GM12865 (cell line): ENCODE results near the gene NOC2L.
"Not testable (repeated sequence)": the region's sequence is repeated elsewhere in the genome, so short reads cannot be mapped to it uniquely, and the experiment has no call there.

Source experiments
- DNase-seq: peaks from one replicate; pipeline ENCODE4 v3.0.0; 2010; ENCODE audit warnings: low read depth
- H3K4me3 ChIP-seq: 2 replicates; pipeline ENCODE4 v1.5.1; 2011; ENCODE audit warnings: mild to moderate bottlenecking, low read depth, low read length, control low read depth
- TF ChIP-seq, protein P1 (sequence below): IDR thresholded peaks from 2 replicates; pipeline ENCODE4 v1.5.1; 2011; ENCODE audit warnings: low read length, control low read depth, low read depth, inconsistent platforms; ENCODE audit not compliant: insufficient read depth; ENCODE audit errors: missing control alignments

NOC2L gene

DNA sequence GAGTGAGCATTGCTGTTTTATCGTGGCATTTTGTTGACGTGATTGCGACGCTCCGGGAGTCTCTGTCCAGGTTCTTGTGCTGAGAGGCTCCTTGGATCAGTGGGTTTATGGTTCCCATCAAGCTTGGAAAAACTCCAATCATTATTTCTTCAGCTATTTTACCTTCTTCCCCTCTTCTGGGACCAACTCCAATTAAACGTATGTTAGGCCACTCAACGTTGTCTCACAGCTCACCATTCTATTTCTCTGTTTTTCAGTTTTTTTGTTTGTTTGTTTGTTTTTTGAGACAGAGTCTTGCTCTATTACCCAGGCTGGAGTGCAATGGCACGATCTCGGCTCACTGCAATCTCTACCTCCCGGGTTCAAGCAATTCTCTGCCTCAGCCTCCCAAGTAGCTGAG, 32.8 kb upstream of the NOC2L start:
- H3K4me3 ChIP-seq, result no peak overlapping the region
- DNase-seq, result no peak
- TF ChIP-seq, protein P1, sequence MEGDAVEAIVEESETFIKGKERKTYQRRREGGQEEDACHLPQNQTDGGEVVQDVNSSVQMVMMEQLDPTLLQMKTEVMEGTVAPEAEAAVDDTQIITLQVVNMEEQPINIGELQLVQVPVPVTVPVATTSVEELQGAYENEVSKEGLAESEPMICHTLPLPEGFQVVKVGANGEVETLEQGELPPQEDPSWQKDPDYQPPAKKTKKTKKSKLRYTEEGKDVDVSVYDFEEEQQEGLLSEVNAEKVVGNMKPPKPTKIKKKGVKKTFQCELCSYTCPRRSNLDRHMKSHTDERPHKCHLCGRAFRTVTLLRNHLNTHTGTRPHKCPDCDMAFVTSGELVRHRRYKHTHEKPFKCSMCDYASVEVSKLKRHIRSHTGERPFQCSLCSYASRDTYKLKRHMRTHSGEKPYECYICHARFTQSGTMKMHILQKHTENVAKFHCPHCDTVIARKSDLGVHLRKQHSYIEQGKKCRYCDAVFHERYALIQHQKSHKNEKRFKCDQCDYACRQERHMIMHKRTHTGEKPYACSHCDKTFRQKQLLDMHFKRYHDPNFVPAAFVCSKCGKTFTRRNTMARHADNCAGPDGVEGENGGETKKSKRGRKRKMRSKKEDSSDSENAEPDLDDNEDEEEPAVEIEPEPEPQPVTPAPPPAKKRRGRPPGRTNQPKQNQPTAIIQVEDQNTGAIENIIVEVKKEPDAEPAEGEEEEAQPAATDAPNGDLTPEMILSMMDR, result no peak

DNA sequence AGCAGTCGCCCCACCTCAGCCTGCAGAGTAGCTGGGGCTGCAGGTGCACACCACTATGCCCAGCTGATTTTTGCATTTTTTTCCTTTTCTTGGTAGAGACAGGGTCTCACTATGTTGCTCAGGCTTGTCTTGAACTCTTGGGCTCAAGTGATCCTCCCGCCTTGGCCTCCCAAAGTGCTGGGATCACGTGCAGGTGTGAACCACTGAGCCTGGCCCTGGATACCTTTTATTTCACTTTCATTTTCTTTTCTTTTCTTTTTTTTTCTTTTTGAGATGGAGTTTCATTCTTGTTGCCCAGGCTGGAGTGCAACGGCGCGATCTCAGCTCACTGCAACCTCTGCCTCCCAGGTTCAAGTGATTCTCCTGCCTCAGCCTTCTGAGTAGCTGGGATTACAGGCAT, 32.2 kb upstream of the NOC2L start:
- not testable (repeated sequence) for DNase-seq

DNA sequence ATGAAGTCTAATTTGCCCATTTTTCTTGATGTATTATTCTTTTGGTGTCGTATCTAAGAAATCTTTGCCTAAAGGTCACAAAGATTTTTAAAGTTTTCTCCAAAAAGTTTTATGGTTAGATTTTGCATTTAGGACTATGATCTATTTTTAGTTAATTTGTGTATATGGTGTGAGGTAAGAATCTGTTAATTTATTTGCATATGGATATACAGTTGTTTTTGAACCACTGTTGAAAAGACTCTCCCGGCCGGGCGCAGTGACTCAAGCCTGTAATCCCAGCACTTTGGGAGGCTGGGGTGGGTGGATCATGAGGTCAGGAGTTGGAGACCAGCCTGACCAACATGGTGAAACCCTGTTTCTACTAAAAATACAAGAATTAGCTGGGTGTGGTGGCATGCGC, 29.0 kb upstream of the NOC2L start:
- not testable (repeated sequence) for H3K4me3 ChIP-seq

More for the DNA sequence above, 32.2 kb upstream of the NOC2L start:
- H3K4me3 ChIP-seq, result not testable (repeated sequence)

DNA sequence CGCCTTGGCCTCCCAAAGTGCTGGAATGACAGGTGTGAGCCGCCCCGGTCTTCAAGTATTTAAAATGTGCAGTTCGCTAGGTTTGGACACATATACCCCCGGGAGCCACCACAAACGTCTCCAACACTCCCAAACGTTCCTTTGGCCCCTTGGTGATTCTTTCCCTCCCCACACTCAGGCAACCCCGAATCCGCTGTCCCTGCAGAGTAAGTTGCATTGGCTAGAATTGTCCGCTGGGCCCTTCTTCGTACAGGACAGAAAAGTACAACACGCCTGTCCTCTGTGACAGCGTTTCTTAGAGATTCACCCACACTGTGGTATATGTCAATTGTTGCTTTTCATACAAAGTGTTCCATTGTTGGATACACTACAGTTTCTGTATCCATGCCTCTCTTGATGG, 26.1 kb upstream of the NOC2L start:
- no peak for DNase-seq
- H3K4me3 ChIP-seq, result no peak overlapping the region
- TF ChIP-seq, protein P1, result no peak

More for the DNA sequence above, 29.0 kb upstream of the NOC2L start:
- DNase-seq, result not testable (repeated sequence)

DNA sequence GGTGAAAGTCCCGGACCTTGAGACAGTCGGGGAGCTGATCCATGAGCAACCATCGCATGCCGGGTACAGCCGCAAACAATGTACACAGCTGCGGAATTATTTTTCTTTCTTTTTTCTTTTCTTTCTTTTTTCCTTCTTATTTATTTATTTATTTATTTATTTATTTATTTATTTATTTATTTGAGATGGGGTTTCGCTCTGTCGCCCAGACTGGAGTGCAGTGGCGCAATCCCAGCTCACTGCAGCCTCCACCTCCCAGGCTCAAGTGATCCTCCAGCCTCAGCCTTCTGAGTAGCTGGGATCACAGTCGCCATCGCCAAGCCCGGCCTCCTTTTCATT, 25.4 kb upstream of the NOC2L start:
- DNase-seq, result no peak
- H3K4me3 ChIP-seq, result no peak overlapping the region
- TF ChIP-seq, protein P1, result no peak

DNA sequence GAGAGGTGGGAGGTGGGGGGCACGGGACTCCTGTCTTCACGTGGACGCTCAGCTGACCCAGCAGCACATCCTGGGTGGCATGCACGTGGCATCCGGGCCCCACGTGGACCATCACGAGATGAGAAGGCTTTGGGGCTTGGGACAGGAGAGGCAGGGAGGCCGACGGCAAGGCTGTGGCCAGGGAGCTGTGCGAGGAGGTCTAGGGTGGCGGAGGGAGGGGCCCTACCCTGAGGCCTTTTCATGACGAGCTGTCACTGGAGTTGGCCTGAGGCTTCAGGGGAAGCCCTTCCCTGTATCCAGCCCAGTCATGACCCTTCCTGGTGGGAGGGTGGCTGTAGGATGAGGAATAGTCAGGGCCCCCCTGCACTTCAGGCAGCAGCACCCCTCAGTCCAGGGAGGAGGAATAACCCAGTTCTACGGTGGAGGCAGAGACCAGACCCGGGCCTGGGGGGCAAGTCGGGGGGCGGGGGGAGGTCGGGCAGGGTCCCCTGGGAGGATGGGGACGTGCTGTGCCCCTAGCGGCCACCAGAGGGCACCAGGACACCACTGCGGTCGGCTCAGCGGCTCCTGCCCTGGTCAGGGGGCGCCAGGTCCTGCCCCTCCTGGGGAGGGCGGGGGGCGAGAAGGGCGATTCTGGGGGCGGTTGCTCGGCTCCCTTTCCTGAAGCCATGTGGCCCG, 24.9 kb upstream of the NOC2L start:
- no peak overlapping the region for H3K4me3 ChIP-seq
- DNase-seq, result peak; percentile 46
- TF ChIP-seq, protein P1, result peak; percentile 92

DNA sequence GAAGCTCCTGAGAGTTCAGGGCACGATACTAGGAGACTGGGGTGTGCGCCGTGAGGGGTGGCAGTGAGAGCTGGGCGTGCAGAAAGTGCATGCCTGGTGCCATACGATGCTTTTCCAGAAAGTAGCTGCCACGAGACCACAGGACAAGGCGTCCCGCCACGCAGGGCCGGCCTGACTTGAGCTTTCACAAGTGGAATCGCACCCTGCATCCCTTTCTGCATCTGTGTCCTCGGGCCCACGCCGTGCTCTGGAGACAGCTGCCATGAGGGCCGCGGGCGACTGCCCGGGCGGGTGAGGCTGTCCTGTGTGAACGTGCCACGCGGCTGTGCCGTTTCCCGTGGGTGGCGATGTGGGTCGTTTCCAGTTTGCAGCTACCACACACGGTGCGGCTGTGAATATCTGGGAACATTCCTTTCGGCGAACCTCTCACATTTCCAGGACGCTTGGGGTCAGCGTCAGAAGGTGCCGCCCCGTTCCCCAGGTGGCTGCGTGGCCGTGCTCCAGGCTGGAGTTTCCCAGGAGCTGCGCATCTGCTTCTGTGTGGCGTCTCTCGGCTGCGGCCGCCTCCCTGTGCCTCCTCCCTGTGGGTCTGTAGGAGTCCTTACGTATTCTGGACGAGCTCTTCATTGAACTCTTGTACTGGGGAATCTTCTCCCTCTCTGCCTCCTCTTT, 23.8 kb upstream of the NOC2L start:
- TF ChIP-seq, protein P1, result no peak
- DNase-seq, result no peak

DNA sequence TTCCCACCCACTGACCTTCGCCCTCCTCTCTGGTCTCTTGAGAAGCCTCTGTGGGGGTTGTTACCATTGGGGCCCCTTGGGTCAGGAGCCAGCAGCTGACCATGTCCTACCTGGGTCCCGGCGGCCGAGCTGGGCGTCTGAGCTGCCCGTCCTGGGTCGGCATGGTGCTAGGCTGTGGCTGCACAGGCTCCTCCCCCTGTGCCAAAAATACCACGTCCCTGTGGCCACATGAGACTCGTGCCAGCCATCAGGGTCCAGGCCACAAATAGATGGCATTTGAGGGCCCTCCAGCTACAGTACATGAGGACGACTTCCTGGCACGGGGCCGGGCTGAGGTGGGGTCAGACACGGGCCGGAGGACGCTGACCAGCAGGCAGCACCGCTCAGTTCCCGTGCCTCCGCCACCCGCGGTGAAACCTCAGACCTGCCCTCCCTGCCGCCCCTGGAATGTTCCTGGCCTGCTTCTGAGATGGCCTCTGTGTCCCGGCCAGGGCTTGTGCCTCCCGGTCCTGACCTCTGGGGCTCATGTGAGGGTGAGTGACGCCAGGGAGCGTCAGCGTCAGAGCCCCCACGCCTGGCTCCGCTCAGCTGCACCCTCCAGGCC, 23.0 kb upstream of the NOC2L start, which contains the start of gene PERM1:
Gene PERM1 (minus strand): TSS at position 139 of the 604 bp plus-strand sequence. CDS start 1,064 bp downstream, outside the sequence.
- H3K4me3 ChIP-seq, result no peak within 1 kb of the TSS
- TF ChIP-seq, protein P1, result no peak

More for the DNA sequence above, 23.8 kb upstream of the NOC2L start:
- H3K4me3 ChIP-seq, result no peak overlapping the region

More for the DNA sequence above, 23.0 kb upstream of the NOC2L start, which contains the start of gene PERM1:
- DNase-seq, result no peak
